HG03139 (cell line): ENCODE results near the gene EVL.

Experiments used
- ATAC-seq: cut with Tn5 transposase; IDR thresholded peaks from one replicate; pipeline ENCODE4 v1.9.1; 2021; ENCODE audit not compliant: unreplicated experiment

Gene EVL

DNA sequence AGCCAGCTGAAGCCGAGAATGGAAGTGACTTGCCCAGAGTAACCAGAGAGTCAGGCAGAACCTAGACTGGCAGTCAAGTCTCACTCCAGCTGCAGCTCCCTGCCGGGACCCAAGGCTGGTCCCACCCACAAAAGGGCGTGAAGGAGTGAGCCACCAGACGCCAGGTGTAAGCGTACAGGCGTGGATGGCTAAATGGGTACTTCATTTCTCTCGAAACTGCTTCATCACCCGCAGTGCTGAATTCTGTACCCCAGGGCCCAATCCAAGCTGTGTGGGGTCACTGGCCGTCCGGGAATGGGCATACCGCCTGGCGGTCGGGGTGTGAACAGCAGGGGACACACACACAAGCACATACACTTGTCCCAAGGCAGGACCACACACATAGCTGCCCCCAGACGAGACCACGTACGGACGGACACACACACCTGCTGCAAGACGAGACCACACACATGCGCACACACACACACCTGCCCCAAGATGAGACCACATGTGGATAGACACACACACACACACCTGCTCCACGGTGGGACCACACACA lies 59.4 kb downstream of the EVL start:
- ATAC-seq: no peak

DNA sequence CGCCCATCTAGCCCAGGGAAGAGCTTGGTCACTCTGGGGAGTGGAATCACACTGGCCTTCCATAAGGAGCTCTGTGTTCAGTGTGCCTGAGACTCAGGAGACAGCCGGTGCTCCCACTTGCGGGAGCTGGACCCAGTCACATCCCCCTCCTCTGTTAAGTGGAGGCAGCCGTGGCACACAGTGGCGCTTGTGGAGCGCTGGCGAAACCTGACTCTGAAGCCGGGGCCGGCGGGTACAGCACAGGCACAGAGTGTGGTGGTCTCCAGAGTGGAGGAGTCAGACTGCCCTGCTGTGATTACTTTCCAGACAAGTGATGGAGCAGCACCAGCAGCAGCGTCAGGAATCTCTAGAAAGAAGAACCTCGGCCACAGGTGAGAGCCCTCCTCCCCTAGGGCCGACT lies 61.2 kb downstream of the EVL start:
- ATAC-seq: no peak

DNA sequence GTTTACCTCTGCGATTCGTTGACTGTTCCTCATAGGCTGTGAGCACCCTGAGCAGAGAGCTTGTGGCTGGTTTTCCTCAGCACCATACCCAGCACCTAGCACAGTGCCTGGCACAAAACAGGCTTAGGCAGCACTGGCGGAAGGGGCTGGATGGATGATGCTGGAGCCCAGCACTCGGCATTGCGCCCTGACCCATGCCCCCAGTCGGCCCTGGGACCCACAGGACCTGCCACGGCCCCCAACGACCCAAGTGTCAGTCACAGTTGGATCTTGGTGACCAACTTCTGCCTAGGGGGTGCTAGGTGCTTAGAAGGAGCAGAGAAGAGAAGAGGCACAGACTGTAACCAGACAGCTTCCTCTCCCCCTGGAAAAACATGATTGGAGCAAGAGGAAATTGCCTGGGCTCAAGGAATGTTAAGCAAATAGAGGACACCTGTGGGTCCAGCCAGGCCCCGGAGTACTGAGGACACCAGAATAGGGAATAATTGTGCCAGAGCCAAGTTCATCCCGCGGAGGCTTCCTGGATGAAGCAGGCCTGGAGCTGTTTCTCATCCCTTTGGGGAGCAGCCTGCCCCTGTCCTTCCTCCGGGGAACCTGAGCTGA lies 62.7 kb downstream of the EVL start:
- ATAC-seq: no peak

DNA sequence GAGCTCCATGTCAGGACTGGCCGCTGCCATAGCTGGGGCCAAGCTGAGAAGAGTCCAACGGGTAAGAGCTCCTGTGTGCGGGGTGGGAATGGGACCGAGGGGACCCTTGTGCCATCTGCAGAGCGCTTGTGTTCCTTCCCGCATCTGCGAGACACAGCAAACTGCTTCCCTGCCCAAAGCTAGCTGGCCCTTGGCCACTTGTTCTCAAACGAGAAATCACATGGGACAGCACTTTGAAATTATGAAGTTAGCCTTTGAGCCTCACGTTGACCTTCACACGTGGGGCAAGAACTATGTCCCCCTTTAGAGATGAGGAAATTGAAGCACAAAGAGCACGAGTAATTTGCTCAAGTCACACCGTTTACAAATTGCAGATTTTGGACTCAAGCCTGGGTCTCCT lies 63.5 kb downstream of the EVL start:
- ATAC-seq: no peak

DNA sequence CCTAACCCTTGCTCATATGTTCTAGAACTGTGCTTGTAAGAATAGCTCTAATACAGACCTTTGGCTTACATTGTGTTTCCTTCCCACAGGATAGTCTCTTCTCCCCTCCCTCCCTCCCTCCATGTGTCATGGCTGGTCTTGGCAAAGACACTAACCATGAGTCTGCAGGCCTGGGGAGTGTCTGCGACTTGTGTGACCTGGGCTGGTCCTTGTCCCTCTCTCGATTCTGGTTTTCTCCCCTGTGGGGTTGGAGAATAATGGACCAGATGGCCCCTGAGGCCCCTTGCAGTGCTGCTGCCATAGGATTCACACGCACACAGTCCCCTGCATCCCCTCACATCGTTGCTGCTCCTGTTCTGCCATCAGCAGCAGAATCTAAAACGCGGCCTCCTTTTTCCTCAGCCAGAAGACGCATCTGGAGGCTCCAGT lies 64.0 kb downstream of the EVL start:
- no peak for ATAC-seq

DNA sequence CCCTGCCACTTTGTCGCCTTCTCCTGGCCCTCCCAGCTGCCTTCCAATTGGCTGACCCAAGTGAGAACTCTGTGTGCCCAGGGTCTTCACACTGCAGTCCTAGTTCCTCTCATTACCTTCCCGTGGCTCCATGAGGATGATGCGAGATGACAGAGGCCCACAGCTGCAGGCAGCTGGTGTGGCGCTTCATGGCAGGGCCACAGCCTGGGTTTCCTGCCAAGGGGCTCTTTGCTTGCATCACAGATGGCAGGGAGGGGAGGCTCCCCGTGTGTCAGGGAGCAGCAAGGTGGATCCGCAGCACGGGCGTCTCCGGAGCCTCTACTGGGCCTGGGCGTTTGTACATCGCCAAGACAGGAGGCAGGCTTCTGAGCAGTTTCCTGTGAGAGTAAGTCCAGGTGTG lies 65.3 kb downstream of the EVL start:
- ATAC-seq: no peak

DNA sequence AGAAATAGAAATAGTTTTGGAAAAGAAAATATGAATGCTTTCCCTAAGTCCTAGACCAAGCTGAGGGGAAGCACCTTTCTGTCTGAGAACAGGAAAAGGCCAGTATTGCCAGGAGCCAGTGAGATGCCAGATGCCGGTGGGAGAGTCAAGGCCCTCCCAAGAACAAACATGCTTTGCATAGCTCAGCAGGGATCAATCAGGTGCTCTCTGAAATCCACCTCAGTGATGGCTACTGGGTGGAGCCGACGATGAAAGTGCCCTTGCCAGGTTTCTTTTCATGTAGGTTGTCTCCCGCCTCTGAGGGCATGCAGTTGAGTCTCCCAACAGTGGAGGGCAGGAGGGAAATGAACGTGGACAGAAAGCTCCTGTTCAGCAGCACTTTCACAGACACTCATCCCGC lies 66.0 kb downstream of the EVL start:
- no peak for ATAC-seq

DNA sequence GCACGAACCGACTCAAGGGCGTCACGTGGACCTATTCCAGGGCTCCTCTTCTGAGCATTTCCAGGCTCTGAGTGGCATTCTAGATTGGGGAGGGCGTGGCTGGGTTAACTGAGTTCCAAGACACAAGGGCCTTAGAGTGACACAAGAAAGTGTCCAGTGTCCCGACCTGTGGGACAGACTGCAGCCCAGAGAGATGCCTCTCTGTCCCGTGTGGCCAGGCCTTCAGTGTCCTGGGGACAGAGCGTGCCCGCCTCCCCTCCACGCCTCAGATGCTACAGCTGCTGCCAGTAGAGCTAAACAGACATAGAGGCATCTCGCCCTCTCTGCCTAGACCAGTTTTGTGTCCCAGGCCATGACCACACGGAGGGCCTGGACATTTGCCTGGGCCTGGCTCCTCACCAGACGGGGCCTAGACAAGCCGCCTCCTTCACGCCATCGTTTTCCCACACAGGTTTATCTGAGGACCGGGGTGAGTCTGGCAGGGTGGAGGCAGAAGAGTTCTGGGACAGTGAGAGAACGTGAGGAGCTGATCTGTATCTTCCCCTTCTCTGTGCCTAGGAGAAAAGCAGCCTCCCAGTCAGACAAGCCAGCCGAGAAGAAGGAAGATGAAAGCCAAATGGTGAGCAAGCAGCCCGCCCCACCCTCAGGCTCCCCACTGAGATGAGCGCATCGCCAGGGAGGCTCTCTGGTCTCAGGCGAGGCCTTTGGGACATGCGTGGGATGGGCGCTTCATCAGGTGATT lies 67.1 kb downstream of the EVL start:
- no peak for ATAC-seq

DNA sequence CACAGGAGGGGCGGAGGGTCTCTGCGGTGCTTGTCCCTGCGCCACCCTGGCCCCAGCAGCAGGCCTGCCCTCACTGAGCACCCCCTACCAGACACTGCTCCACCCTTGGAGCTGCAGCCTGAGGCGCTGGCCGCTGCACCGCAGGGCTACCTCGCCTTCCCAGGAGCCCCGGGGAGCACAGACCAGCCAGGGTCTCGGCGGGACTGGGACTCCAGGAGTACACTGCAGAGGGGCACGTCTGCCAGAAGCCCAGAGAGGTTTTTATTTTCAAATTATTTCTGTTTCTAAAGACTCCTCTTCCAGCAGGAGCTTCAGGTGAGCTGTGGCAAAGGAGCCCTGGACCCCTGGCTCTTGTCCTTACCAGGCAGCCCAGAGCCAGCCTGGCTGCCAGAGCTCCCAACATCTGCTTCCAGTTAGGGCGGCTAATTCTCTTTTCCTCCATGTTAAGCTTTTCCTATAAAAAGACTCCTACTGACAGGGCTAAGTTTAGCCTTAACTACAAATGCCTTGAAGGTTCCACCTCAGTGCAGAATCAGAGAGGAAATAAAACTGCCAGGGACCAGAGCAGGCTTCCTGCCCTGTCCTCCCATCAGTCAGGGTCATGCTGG lies 67.8 kb downstream of the EVL start:
- no peak for ATAC-seq

DNA sequence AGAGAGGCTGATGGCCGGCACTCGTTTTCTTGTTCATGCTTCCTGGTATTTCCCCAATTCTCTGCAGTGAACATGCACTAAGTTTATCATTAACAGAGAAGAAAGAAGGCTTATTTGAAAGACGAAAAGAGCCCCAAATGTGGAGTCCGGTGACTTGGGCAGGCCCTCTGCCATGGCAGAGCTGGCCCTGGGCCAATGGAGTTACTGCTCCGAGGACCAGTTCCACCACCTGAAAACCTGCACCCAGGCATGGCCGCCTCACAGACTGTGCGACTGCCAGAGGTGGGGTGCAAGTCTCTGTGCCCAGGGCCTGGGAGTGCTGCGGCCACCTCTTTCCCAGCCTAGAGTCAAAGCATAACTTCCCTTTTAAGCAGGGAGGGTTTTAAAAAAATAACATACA lies 69.4 kb downstream of the EVL start:
- ATAC-seq: no peak

DNA sequence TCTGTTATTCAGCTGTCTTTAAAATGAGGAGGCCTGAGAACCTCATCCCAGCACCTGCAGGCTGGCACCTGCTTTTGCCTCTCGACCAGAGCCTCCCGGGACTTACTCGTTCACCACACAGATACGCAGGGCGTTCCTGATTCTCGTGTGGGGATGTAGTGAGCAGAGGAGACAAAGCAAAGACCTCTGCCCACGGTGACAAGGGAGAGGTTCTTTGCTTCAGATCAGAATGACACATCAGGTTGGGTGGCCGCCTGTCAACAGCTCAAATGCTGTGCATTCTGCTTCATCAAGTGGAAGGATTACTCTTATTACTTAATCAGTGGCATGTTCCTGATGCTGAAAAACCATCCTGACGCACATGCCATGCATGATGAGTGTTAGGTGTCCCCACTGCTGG lies 69.9 kb downstream of the EVL start:
- ATAC-seq: no peak

DNA sequence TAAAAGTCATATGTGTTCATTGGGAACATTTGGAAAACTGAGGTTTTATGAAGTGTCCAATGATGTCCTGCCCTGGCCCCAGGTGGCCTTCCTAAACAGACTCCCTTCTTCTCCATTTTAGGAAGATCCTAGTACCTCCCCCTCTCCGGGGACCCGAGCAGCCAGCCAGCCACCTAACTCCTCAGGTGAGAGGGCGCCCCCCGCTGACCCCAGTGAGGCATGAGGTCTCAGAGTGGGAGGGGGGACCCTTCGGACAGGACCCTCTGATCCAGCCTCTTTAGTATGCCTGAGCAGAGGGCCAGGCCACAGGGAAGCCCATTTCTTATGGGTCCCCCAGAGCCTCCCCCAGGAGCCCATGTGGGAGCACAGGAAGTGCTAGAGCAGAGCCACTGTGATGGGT lies 70.6 kb downstream of the EVL start:
- ATAC-seq: no peak

DNA sequence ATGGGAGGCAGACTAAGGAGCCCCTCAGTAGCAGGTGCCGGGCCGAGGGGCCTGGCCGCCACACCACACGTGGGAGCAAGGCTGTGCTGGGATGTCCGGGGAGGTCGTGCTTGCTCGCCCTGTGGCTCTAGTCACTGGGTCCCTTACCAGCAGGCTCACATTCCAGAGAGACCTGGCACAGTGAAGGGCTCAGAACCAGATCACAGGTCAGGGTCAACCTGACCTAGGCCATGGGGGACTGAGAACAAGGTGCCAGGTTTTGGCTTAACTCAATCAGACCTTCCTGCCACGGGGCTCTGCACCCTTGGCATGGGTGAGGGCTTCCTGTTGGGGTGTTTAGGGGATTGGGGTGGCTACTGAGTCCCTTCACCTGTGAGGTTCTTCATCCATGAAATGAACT lies 72.0 kb downstream of the EVL start:
- ATAC-seq: no peak

DNA sequence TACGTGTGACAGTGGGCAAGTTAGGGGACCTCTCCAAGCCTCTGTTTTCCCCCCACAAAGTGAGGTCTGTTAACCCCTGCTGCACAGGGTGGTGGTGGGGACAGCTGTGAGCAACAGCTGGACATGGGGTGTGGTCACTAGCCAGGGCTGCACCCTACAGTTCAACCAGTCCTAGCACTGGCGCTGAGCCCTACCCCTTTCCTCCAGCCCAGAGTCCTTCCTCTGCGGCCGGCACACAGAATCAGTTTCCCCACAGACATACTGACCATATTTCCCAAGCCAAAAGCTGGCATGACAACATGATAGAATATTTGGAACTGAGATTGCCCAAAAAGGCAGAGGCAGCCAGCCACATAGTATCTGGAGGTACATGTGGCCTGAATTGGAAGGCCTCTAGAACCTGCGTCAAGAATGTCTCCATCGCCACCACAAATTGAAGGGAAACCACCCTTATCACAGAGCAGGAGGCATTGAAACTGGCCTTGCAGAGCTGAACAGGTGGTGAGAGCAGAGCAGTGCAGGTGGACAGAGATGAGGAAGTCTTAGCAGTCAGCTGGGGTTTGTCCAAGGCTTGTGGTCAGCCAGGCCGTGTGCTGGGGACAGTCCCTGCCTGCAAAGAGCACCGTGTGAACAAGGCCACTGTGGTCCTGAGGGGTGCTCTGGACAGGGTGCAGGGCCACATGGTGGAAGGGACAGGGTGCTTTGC lies 73.0 kb downstream of the EVL start:
- no peak for ATAC-seq

DNA sequence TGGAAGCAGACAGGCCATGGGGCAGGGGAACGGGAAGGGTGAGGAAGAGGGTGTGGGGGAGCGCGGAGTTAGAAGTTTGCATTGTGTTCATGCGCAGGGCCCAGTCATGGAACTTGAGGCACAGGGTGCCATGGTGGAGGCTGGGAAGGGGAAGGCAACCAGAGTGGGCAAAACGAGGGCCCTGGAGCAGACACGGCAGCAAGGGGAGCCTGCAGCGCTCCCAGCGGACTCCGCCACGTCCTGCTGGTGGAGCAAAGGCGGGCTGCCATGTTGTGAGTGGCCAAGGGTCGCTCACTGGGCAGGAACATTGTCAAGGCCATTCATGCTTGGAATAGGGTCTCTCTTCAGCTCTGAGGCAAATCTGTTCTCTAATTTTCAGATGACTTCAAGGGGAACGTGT lies 73.7 kb downstream of the EVL start:
- ATAC-seq: no peak

DNA sequence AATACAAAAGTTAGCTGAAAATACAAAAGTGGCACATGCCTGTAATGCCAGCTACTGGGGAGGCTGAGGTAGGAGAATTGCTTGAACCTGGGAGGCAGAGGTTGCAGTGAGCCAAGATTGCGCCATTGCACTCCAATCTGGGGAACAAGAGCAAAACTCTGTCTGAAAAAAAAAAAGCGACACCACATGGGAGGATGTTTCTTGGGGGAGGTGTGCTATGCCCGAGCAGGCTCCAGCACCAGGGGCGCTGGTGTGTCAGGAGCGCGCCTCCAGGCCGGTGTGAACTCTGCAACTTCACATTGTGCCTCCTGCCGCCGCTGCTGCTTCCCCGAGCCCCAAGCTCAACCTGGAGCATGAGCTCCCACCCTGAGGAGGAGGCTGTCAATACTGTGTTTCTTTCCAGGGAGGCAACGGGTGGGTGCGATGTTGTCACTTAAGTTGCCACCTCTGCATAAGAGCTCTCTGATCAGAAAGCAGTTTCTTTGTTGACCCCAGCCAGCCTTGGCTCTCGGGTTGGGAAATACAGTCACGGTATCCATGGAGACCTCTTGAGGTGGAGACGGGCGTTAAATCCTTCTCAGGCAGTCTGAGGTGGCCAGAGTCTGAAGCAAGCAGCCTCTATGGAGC lies 75.3 kb downstream of the EVL start:
- no peak for ATAC-seq

DNA sequence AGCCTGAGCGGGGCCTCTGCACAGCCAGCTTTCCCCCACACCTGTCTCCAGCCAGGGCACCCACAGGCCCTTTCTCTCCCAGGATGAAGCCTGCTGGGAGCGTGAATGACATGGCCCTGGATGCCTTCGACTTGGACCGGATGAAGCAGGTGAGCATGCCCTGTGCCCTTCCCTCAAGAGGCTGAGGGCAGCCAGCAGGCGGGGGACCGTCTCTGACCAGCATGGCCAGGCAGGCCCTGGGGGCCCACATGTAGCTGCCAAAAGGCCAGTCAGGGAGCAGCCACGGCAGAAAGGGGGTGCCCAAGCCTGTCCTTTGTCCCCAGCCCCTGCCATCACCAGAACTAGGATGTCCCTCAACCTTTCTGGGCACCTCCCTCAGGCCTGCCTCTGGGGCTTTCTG lies 75.9 kb downstream of the EVL start:
- ATAC-seq: no peak

DNA sequence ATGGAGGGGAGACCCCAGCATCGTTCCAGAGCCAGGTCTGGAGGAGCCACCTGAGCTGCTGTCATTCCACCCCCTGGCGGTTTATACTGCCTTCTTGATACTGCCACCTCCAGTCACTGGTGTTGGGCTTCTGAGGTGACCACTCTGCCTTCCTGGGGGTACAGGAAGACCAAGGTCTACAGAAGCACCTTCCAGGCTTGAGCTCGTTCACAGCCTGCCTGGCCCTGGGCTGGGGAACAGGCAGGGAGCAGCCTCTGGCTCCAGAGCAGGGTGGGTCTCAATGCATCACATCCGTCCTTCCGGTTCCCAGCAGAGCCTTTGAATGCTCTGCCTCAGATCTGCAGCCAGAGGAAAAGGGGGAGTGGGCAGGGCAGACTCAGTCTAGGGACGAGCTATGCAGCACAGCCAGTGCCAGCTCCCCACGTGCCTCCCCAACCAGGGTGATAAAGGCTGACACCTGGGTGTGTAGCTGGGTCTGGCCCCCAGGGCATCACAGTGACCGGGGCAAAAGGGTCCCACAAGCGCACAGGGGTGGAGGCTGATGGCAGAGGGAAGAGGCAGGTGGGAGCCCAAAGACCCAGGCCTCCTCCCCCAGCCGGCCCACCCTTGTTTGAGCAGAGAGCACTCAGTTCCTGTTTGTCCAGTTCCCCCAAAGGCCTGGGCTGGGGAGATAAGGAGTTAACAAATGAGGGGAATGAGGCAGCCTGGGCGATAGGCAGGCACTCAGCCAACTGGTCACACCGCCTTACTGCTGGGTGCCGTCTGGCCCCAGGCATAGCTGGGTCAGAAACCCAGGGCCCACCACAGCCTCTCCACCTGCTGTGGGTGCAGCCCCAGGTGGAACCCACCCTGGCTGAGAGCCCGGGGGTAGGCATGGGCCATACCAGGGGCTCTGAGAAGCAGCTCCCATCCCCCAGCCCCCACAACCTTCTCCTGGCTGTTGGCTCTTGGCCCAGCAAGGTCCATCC lies 77.1 kb downstream of the EVL start:
- ATAC-seq: no peak

DNA sequence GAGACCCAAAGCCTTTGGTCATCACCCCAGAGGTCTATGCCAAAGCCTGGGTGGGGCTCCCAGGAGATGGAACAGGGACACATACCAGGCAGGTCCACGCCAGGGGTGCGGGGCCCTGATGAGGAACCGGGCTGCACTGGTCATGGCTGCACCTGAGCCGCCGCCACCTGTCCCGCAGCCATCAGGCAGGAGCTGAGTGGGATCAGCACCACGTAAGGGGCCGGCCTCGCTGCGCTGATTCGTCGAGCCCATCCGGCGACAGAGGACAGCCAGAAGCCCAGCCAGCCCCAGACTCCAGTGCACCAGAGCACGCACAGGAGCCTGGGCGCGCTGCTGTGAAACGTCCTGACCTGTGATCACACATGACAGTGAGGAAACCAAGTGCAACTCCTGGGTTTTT lies 78.3 kb downstream of the EVL start:
- no peak for ATAC-seq

DNA sequence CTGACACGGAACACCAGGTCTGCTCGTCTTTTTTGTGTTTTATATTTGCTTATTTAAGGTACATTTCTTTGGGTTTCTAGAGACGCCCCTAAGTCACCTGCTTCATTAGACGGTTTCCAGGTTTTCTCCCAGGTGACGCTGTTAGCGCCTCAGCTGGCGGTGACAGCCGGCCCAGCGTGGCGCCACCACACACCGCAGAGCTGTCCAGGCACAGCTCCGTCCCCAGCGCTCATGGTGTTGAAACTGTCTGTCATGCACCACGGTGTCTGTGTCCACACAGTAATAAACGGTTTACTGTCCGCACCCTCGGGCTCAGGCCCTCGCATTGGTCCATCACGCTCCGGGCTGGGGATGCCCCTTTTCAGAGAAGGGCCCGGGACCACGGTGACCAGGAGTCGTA lies 78.7 kb downstream of the EVL start:
- no peak for ATAC-seq
